Hematopoietic multipotent progenitor cell (in vitro differentiated cells): ENCODE measurements around the gene NEXN. TPM values are rescaled to one million over a fixed set of nuclear protein-coding genes. Genes with fewer than 3 reads are reported as not detected.

ENCODE experiments used
- DNase-seq, 3 donors: peaks; one replicate each; pipeline ENCODE4 v3.0.0-alpha.2; 2011 to 2015; ENCODE audit warnings: low read depth in 2 of 3, low spot score in 2 of 3
- total RNA-seq: library from RNA; depleted of rRNA; stranded (reverse); fragments of >200 nt; gene quantifications from one replicate; pipeline ENCODE4 v1.2.3, GENCODE V29; 2012

NEXN gene
- total RNA-seq = under 0.01 TPM

- peak in 2 of 3 donors; percentile 29 to 40 for DNase-seq
These were observed at the start of gene NEXN for GRCh38 chr1:77888081-77888780. TSS of gene NEXN (plus strand) at chr1:77888624. CDS start at chr1:77916107, 27,483 bp downstream.

GRCh38 chr1:77841574-77841973 is 46.9 kb upstream of the NEXN start:
- DNase-seq = no peak

GRCh38 chr1:77845951-77846350 is 42.5 kb upstream of the NEXN start:
- no peak for DNase-seq

- no peak for DNase-seq
These were observed 41.5 kb upstream of the NEXN start for GRCh38 chr1:77846966-77847365.

- DNase-seq = no peak
These were observed 40.8 kb upstream of the NEXN start for GRCh38 chr1:77847621-77848080.

- no peak for DNase-seq
These were observed 38.3 kb upstream of the NEXN start for GRCh38 chr1:77850082-77850481.

GRCh38 chr1:77857552-77857951 is 30.9 kb upstream of the NEXN start:
- no peak for DNase-seq

GRCh38 chr1:77858725-77859124 is 29.7 kb upstream of the NEXN start:
- no peak for DNase-seq

- DNase-seq = no peak
These were observed 29.2 kb upstream of the NEXN start for GRCh38 chr1:77859248-77859647.

- no peak for DNase-seq
These were observed 22.1 kb upstream of the NEXN start for GRCh38 chr1:77866296-77866695.

GRCh38 chr1:77872645-77873044 is 15.8 kb upstream of the NEXN start:
- DNase-seq = no peak

GRCh38 chr1:77873461-77873860 is 15.0 kb upstream of the NEXN start:
- DNase-seq = no peak

GRCh38 chr1:77874804-77875445 is 13.5 kb upstream of the NEXN start:
- DNase-seq = no peak

GRCh38 chr1:77876884-77877283 is 11.5 kb upstream of the NEXN start:
- DNase-seq = no peak

- DNase-seq = no peak
These were observed 7.4 kb upstream of the NEXN start for GRCh38 chr1:77881061-77881460.

GRCh38 chr1:77882411-77882810 is 6.0 kb upstream of the NEXN start:
- peak in 1 of 3 donors; percentile 39 for DNase-seq

GRCh38 chr1:77888781-77889642 is 588 bp downstream of the NEXN start:
- peak in 2 of 3 donors; percentile 18 to 46 for DNase-seq

GRCh38 chr1:77889671-77890070 is 1.2 kb downstream of the NEXN start:
- no peak for DNase-seq

GRCh38 chr1:77891200-77891599 is 2.8 kb downstream of the NEXN start:
- no peak for DNase-seq

GRCh38 chr1:77899647-77900320 is 11.4 kb downstream of the NEXN start:
- no peak for DNase-seq
